Measurements from ENCODE around the gene EZH2.

- no peak for TF ChIP-seq RARB (CRISPR knock-in tag; IDR thresholded peaks at IDR 0.05)
- TF ChIP-seq CSDC2 (CRISPR knock-in tag; IDR thresholded peaks at IDR 0.05), result no peak
- no peak for TF ChIP-seq CREB5 (CRISPR knock-in tag; IDR thresholded peaks at IDR 0.05; ENCODE audit: low read depth)
- no peak for TF ChIP-seq TSHZ2 (CRISPR knock-in tag; IDR thresholded peaks at IDR 0.05)
- TF ChIP-seq ZFP3 (CRISPR knock-in tag; IDR thresholded peaks at IDR 0.05), result no peak
- TF ChIP-seq ZNF8 (CRISPR knock-in tag; IDR thresholded peaks at IDR 0.05), result no peak
- TF ChIP-seq POU6F1 (CRISPR knock-in tag; IDR thresholded peaks at IDR 0.05; ENCODE audit: borderline replicate concordance, low read depth), result no peak
- TF ChIP-seq ISL1 (CRISPR knock-in tag; IDR thresholded peaks at IDR 0.05), result no peak
- no peak for TF ChIP-seq GLIS3 (CRISPR knock-in tag; IDR thresholded peaks at IDR 0.05)
- TF ChIP-seq PATZ1 (CRISPR knock-in tag; IDR thresholded peaks at IDR 0.05; ENCODE audit: borderline replicate concordance), result no peak
- no peak for TF ChIP-seq OSR1 (CRISPR knock-in tag; IDR thresholded peaks at IDR 0.05)
Measured at GRCh38 chr7:148894591-148894990, 10.5 kb upstream of the EZH2 start.

Data from SK-N-SH treated with all-trans-retinoic acid at 6 μM for 48 hours (cell line).